WTC11 (cell line): ENCODE results near the gene BICRA. TPM values are rescaled to one million over a fixed set of nuclear protein-coding genes. Genes with fewer than 3 reads are reported as not detected.

Experiments used
- ATAC-seq: fragments of 200-7000 bp; cut with Tn5 transposase; 2 replicates; pipeline ENCODE4 v1.10.0; 2021; ENCODE audit warnings: mild to moderate bottlenecking, moderate library complexity
- CTCF ChIA-PET: fragments of 300-600 bp; sonication (Branson Sonifier 250); formaldehyde crosslinking; loops from one replicate; lab custom pipeline; 2021; ENCODE audit warnings: antibody characterized with exemption; lab: Charles Lee
- POLR2A ChIA-PET: fragments of 350-600 bp; sonication (Branson Sonifier 250); formaldehyde crosslinking; loops from one replicate; lab custom pipeline; 2021; ENCODE audit warnings: antibody characterized with exemption; lab: Charles Lee
- DNase-seq: peaks from one replicate; pipeline ENCODE4 v3.0.0; 2021; ENCODE audit warnings: low spot score
- H3K27ac Mint-ChIP-seq: 2 replicates; pipeline ENCODE4 v1.8.0; 2021; ENCODE audit warnings: mixed read lengths
- H3K27me3 Mint-ChIP-seq: 2 replicates; pipeline ENCODE4 v1.8.0; 2021; ENCODE audit warnings: low read depth, mild to moderate bottlenecking, moderate library complexity, mixed read lengths
- H3K36me3 Mint-ChIP-seq: 2 replicates; pipeline ENCODE4 v1.8.0; 2021; ENCODE audit warnings: mixed read lengths
- H3K4me1 Mint-ChIP-seq: 2 replicates; pipeline ENCODE4 v1.8.0; 2022; ENCODE audit warnings: mixed read lengths
- H3K4me3 Mint-ChIP-seq: 2 replicates; pipeline ENCODE4 v1.8.0; 2021; ENCODE audit warnings: mild to moderate bottlenecking, moderate library complexity, mixed read lengths
- H3K9me3 Mint-ChIP-seq: 2 replicates; pipeline ENCODE4 v1.8.0; 2021; ENCODE audit warnings: mixed read lengths
- AFF4 ChIP-seq: sonication (generic); formaldehyde crosslinking; IDR thresholded peaks from 2 replicates; pipeline ENCODE4 v1.8.1; 2023; ENCODE audit warnings: mild to moderate bottlenecking, missing genetic modification reagents, borderline replicate concordance
- ARID4B ChIP-seq: sonication (generic); formaldehyde crosslinking; IDR thresholded peaks from 2 replicates; pipeline ENCODE4 v1.8.0; 2023; ENCODE audit warnings: missing genetic modification reagents, mild to moderate bottlenecking, borderline replicate concordance
- E2F5 ChIP-seq: sonication (generic); formaldehyde crosslinking; IDR thresholded peaks from 2 replicates; pipeline ENCODE4 v1.8.1; 2022; ENCODE audit warnings: mild to moderate bottlenecking, moderate library complexity, missing genetic modification reagents
- GRHL2 ChIP-seq: fragments of 250-450 bp; sonication (Bioruptor Pico); IDR thresholded peaks from 2 replicates; pipeline ENCODE4 v1.8.0; 2022; ENCODE audit warnings: mild to moderate bottlenecking, moderate library complexity; ENCODE audit not compliant: insufficient replicate concordance, severe bottlenecking
- HMGA2 ChIP-seq: fragments of 250-450 bp; sonication (Bioruptor Pico); IDR thresholded peaks from 2 replicates; pipeline ENCODE4 v1.4.0; 2021; ENCODE audit warnings: mild to moderate bottlenecking, moderate library complexity
- HMGXB4 ChIP-seq: sonication (generic); formaldehyde crosslinking; IDR thresholded peaks from 2 replicates; pipeline ENCODE4 v1.8.1; 2023; ENCODE audit warnings: mild to moderate bottlenecking, moderate library complexity, missing genetic modification reagents
- JAZF1 ChIP-seq: fragments of 250-450 bp; sonication (Bioruptor Pico); IDR thresholded peaks from 2 replicates; pipeline ENCODE4 v1.9.0; 2021; ENCODE audit warnings: moderate library complexity, mild to moderate bottlenecking, inconsistent platforms
- JUN ChIP-seq: sonication (generic); formaldehyde crosslinking; IDR thresholded peaks from 2 replicates; pipeline ENCODE4 v1.8.0; 2023; ENCODE audit warnings: mild to moderate bottlenecking, missing genetic modification reagents
- MXD4 ChIP-seq: fragments of 250-450 bp; sonication (Bioruptor Pico); IDR thresholded peaks from 2 replicates; pipeline ENCODE4 v1.8.0; 2021; ENCODE audit warnings: mild to moderate bottlenecking, moderate library complexity, borderline replicate concordance
- SOX15 ChIP-seq: fragments of 250-450 bp; sonication (Bioruptor Pico); IDR thresholded peaks from 2 replicates; pipeline ENCODE4 v1.9.0; 2021; ENCODE audit warnings: mild to moderate bottlenecking
- SP1 ChIP-seq: sonication (generic); formaldehyde crosslinking; conservative IDR thresholded peaks from 2 replicates; pipeline ENCODE4 v1.8.1; 2022; ENCODE audit warnings: missing genetic modification reagents
- TCF7 ChIP-seq: sonication (generic); formaldehyde crosslinking; IDR thresholded peaks from 2 replicates; pipeline ENCODE4 v1.8.0; 2022; ENCODE audit warnings: mild to moderate bottlenecking, low read depth, missing genetic modification reagents, moderate library complexity
- ZNF121 ChIP-seq: sonication (generic); formaldehyde crosslinking; IDR thresholded peaks from 2 replicates; pipeline ENCODE4 v1.8.0; 2023; ENCODE audit warnings: missing genetic modification reagents
- ZNF219 ChIP-seq: sonication (generic); formaldehyde crosslinking; IDR thresholded peaks from 2 replicates; pipeline ENCODE4 v1.8.0; 2023; ENCODE audit warnings: missing genetic modification reagents, mild to moderate bottlenecking, borderline replicate concordance
- ZNF416 ChIP-seq: fragments of 250-450 bp; sonication (Bioruptor Pico); IDR thresholded peaks from 2 replicates; pipeline ENCODE4 v1.9.0; 2021; ENCODE audit warnings: mild to moderate bottlenecking, inconsistent platforms
- ZNF423 ChIP-seq: fragments of 250-450 bp; sonication (Bioruptor Pico); IDR thresholded peaks from 2 replicates; pipeline ENCODE4 v2.1.2; 2022; ENCODE audit warnings: mild to moderate bottlenecking, moderate library complexity
- total RNA-seq: library from RNA; stranded (reverse); gene quantifications from 3 replicates; pipeline ENCODE4 v1.2.3, GENCODE V29; 2021
- TF ChIP-seq, protein P1 (sequence below): fragments of 200-600 bp; IDR thresholded peaks from 2 replicates; pipeline ENCODE4 v1.8.0; 2022; ENCODE audit warnings: antibody characterized with exemption

Gene BICRA
- total RNA-seq, 1 experiment from 2014 or later: 30.3 TPM

DNA sequence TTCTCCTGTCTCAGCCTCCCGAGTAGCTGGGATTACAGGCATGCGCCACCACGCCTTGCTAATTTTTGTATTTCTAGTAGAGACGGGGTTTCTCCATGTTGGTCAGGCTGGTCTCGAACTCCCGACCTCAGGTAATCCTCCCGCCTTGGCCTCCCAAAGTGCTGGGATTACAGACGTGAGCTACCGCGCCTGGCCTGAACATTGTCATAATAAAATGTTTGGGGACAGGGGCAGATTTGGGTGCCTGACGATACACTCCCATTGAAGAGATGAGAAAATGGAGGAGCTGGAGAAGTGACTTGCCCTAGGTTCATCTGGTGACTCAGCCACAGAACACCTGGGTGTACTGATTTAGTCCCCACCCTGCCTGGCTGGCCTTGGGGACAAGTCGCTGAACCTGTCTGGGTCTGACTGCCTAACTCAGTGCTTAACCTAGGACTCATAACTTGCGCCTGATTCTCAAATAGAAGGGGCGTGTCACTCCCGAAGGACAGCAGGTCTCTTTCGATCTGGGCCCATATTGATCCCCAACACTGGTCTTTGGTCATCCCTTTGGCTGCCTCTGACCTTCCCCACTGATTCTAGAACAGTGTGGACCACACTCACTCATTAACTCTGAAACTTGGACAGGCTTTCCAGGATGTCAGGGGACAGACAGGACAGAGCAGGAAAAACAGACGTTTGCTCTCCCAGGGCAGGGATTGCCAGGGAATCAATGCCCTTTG lies 7.6 kb upstream of the BICRA start (continued):
- no peak for TF ChIP-seq ARID4B
- no peak for TF ChIP-seq ZNF416 (CRISPR knock-in tag)
- no peak for TF ChIP-seq HMGA2 (CRISPR knock-in tag)
- TF ChIP-seq ZNF219 (CRISPR knock-in tag): no peak
- TF ChIP-seq E2F5 (CRISPR knock-in tag): no peak
- no peak for TF ChIP-seq JAZF1 (CRISPR knock-in tag)
- TF ChIP-seq JUN (CRISPR knock-in tag): no peak
- no peak for TF ChIP-seq HMGXB4 (CRISPR knock-in tag)
- TF ChIP-seq SOX15 (CRISPR knock-in tag): no peak

GRCh38 chr19:47603706-47604565 lies 5.0 kb upstream of the BICRA start:
- no peak for ATAC-seq
- Mint-ChIP-seq H3K36me3 (peaks cover 5% of the 10 kb centered on the region), H3K9me3 (peaks cover 4% of the 10 kb centered on the region; the same call in 1 of the 2 replicates), H3K27ac (peak overlapping the region; percentile 43; the same call in 1 of the 2 replicates), H3K4me1 (peaks cover 21% of the 10 kb centered on the region), H3K4me3 (no peak overlapping the region), H3K27me3 (no peaks in the 10 kb centered on the region; the same call in 1 of the 2 replicates)
- no peak for TF ChIP-seq TCF7 (CRISPR knock-in tag)
- TF ChIP-seq MXD4: no peak
- TF ChIP-seq HMGA2 (CRISPR knock-in tag): no peak
- ChIA-PET POLR2A (no interaction called here), CTCF (interaction anchor here (0.8 kb wide), 1 partner anchor 89 kb away, joined by 4 read pairs; the partner anchor contains the start of gene NAPA)
- no peak for DNase-seq

- H3K27ac Mint-ChIP-seq: peak overlapping the region; percentile 73
- no peaks in the 10 kb centered on the region; the same call in 1 of the 2 replicates for H3K27me3 Mint-ChIP-seq
- H3K36me3 Mint-ChIP-seq: peaks cover 5% of the 10 kb centered on the region
- H3K4me1 Mint-ChIP-seq: peaks cover 19% of the 10 kb centered on the region
- peaks cover 4% of the 10 kb centered on the region; the same call in 1 of the 2 replicates for H3K9me3 Mint-ChIP-seq
- ChIA-PET POLR2A (interaction anchor here (0.6 to 1.0 kb wide), 2 partner anchors 42 to 163 kb away, joined by 3 to 8 read pairs; no protein-coding TSS in a partner anchor), CTCF (interaction anchor here (1.0 to 1.4 kb wide), 5 partner anchors 47 to 105 kb away, joined by 3 to 5 read pairs (median 3); partner anchors contain the start of gene EHD2)
- ATAC-seq: no peak
- peak overlapping the region; percentile 84 for H3K4me3 Mint-ChIP-seq
- no peak for DNase-seq
- TF ChIP-seq ZNF121 (CRISPR knock-in tag): no peak
- no peak for TF ChIP-seq SP1 (CRISPR knock-in tag)
- TF ChIP-seq, protein P1, sequence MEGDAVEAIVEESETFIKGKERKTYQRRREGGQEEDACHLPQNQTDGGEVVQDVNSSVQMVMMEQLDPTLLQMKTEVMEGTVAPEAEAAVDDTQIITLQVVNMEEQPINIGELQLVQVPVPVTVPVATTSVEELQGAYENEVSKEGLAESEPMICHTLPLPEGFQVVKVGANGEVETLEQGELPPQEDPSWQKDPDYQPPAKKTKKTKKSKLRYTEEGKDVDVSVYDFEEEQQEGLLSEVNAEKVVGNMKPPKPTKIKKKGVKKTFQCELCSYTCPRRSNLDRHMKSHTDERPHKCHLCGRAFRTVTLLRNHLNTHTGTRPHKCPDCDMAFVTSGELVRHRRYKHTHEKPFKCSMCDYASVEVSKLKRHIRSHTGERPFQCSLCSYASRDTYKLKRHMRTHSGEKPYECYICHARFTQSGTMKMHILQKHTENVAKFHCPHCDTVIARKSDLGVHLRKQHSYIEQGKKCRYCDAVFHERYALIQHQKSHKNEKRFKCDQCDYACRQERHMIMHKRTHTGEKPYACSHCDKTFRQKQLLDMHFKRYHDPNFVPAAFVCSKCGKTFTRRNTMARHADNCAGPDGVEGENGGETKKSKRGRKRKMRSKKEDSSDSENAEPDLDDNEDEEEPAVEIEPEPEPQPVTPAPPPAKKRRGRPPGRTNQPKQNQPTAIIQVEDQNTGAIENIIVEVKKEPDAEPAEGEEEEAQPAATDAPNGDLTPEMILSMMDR: no peak
- no peak for TF ChIP-seq AFF4 (CRISPR knock-in tag)
- TF ChIP-seq GRHL2: no peak
- TF ChIP-seq ZNF423 (CRISPR knock-in tag): no peak
Measured at GRCh38 chr19:47607564-47608073, 1.3 kb upstream of the BICRA start.
